ENCODE measurements around the gene ISLR.
"Not testable (repeated sequence)": the region's sequence is repeated elsewhere in the genome, so short reads cannot be mapped to it uniquely, and the experiment has no call there.

ISLR gene

GRCh38 chr15:74136814-74137536 is 36.5 kb upstream of the ISLR start:
- no peak for DNase-seq (ENCODE audit: low read depth in 4 of 4, low spot score in 1 of 4)

GRCh38 chr15:74137537-74137894 is 36.0 kb upstream of the ISLR start:
- DNase-seq (ENCODE audit: low read depth in 4 of 4, low spot score in 1 of 4): no peak

GRCh38 chr15:74138642-74139041 is 34.9 kb upstream of the ISLR start:
- no peak for DNase-seq (ENCODE audit: low read depth in 4 of 4, low spot score in 1 of 4)

- DNase-seq (ENCODE audit: low read depth in 4 of 4, low spot score in 1 of 4): no peak
Measured at GRCh38 chr15:74141591-74141990, 31.9 kb upstream of the ISLR start.

- DNase-seq (ENCODE audit: low read depth in 4 of 4, low spot score in 1 of 4): no peak
Measured at GRCh38 chr15:74144153-74144775, 29.2 kb upstream of the ISLR start.

- DNase-seq (ENCODE audit: low read depth in 4 of 4, low spot score in 1 of 4): no peak
Measured at GRCh38 chr15:74146277-74146800, 27.2 kb upstream of the ISLR start.

GRCh38 chr15:74147051-74147450 is 26.5 kb upstream of the ISLR start:
- DNase-seq (ENCODE audit: low read depth in 4 of 4, low spot score in 1 of 4): no peak

- no peak for DNase-seq (ENCODE audit: low read depth in 4 of 4, low spot score in 1 of 4)
Measured at GRCh38 chr15:74155766-74156417, 17.6 kb upstream of the ISLR start.

GRCh38 chr15:74156678-74157411 is 16.7 kb upstream of the ISLR start:
- no peak for DNase-seq (ENCODE audit: low read depth in 4 of 4, low spot score in 1 of 4)

GRCh38 chr15:74157868-74158827 is 15.4 kb upstream of the ISLR start:
- DNase-seq (ENCODE audit: low read depth in 4 of 4, low spot score in 1 of 4): no peak

GRCh38 chr15:74158855-74159650 is 14.5 kb upstream of the ISLR start:
- no peak for DNase-seq (ENCODE audit: low read depth in 4 of 4, low spot score in 1 of 4)

- DNase-seq (ENCODE audit: low read depth in 4 of 4, low spot score in 1 of 4): no peak
Measured at GRCh38 chr15:74159773-74160172, 13.7 kb upstream of the ISLR start.

GRCh38 chr15:74160390-74160789 is 13.1 kb upstream of the ISLR start:
- DNase-seq (ENCODE audit: low read depth in 4 of 4, low spot score in 1 of 4): not testable (repeated sequence)

- DNase-seq (ENCODE audit: low read depth in 4 of 4, low spot score in 1 of 4): not testable (repeated sequence)
Measured at GRCh38 chr15:74162195-74162536, 11.3 kb upstream of the ISLR start.

- DNase-seq (ENCODE audit: low read depth in 4 of 4, low spot score in 1 of 4): no peak
Measured at GRCh38 chr15:74165461-74165860, 8.0 kb upstream of the ISLR start.

- DNase-seq (ENCODE audit: low read depth in 4 of 4, low spot score in 1 of 4): no peak
Measured at GRCh38 chr15:74167891-74168331, 5.6 kb upstream of the ISLR start.

- DNase-seq (ENCODE audit: low read depth in 4 of 4, low spot score in 1 of 4): no peak
Measured at GRCh38 chr15:74168711-74169126, 4.8 kb upstream of the ISLR start.

GRCh38 chr15:74170071-74170844 is 3.3 kb upstream of the ISLR start:
- no peak for DNase-seq (ENCODE audit: low read depth in 4 of 4, low spot score in 1 of 4)
